Measurements from ENCODE around the gene STN1.

STN1 gene

DNA sequence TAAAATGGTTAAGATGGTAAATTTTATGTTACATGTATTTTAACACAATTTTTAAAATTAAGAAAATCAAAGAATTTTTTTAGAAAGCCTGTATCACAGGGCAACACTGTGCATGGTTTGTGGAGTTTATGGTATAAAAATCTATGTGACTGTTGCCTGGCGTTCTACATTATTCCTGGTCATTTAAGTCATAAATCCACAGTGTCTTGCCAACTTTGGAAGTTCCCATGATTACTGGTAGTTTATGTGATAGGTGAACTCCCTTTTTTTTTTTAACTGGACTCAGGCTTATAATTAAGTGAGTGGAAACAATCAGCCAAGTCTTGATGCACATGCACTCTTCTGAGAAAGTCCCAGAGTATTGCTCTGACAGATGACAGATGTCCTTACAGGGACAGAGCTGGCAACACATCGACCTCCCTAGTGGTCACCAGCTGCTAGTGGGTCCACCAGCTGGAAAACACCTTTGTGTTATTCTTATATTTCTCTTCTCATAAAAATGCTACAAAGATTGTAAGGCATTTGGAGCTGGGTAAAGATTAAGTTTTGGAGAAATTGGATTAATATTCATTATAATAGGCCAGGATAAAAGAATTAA, 8.8 kb upstream of the STN1 start:
- H2AFZ ChIP-seq (ENCODE audit: low read depth, low read length) = no peak overlapping the region
- H3K79me2 ChIP-seq (ENCODE audit: low read length) = no peaks in the 10 kb centered on the region
- H3K9ac ChIP-seq (ENCODE audit: low read length) = no peak overlapping the region
- H4K20me1 ChIP-seq (ENCODE audit: insufficient read depth, low read length) = no peaks in the 10 kb centered on the region
- no peaks in the 10 kb centered on the region for H3K27me3 ChIP-seq (ENCODE audit: low read depth, low read length)
- no peak overlapping the region for H3K4me2 ChIP-seq (ENCODE audit: low read length)
- no peak overlapping the region for H3K4me3 ChIP-seq (ENCODE audit: low read length)
- no peaks in the 10 kb centered on the region for H3K36me3 ChIP-seq (replicated peaks; ENCODE audit: low read depth, low read length)
- H3K27ac ChIP-seq (ENCODE audit: low read length) = no peak overlapping the region
- no peaks in the 10 kb centered on the region for H3K4me1 ChIP-seq (ENCODE audit: low read length)
- TF ChIP-seq, protein P1, sequence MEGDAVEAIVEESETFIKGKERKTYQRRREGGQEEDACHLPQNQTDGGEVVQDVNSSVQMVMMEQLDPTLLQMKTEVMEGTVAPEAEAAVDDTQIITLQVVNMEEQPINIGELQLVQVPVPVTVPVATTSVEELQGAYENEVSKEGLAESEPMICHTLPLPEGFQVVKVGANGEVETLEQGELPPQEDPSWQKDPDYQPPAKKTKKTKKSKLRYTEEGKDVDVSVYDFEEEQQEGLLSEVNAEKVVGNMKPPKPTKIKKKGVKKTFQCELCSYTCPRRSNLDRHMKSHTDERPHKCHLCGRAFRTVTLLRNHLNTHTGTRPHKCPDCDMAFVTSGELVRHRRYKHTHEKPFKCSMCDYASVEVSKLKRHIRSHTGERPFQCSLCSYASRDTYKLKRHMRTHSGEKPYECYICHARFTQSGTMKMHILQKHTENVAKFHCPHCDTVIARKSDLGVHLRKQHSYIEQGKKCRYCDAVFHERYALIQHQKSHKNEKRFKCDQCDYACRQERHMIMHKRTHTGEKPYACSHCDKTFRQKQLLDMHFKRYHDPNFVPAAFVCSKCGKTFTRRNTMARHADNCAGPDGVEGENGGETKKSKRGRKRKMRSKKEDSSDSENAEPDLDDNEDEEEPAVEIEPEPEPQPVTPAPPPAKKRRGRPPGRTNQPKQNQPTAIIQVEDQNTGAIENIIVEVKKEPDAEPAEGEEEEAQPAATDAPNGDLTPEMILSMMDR (IDR thresholded peaks at IDR 0.05; ENCODE audit: low read depth, low read length) = no peak
- TF ChIP-seq EZH2phosphoT487 (IDR thresholded peaks at IDR 0.05; ENCODE audit: low read depth) = no peak
- no peaks in the 10 kb centered on the region for H3K9me3 ChIP-seq (ENCODE audit: insufficient read depth, low read length)

DNA sequence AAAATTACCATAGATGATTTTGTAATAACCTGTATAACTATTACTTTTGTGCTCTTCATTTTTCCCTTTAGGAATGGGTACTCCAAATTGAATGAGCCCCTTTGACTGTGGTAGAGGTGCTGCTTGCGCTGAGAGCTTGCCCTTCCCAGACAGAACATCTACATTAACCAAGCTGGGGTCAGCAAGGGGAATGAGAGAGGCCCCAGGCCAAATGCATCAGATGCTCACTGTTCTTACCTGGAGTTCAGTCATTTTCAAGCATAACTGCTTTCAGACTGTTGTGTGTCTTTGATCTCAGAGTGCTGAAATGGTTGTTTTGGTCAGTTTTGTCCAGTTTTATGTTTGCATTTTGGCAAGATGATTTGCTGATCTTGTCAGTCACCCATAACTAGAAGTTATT, 7.6 kb upstream of the STN1 start:
- Histone ChIP-seq H3K27me3 (ENCODE audit: low read depth, low read length) (no peaks in the 10 kb centered on the region), H4K20me1 (ENCODE audit: insufficient read depth, low read length) (no peaks in the 10 kb centered on the region), H3K4me1 (ENCODE audit: low read length) (no peaks in the 10 kb centered on the region), H3K36me3 (replicated peaks; ENCODE audit: low read depth, low read length) (no peaks in the 10 kb centered on the region), H3K79me2 (ENCODE audit: low read length) (no peaks in the 10 kb centered on the region), H3K4me2 (ENCODE audit: low read length) (no peak overlapping the region), H3K27ac (ENCODE audit: low read length) (no peak overlapping the region), H3K9me3 (ENCODE audit: insufficient read depth, low read length) (no peaks in the 10 kb centered on the region), H3K4me3 (ENCODE audit: low read length) (no peak overlapping the region), H2AFZ (ENCODE audit: low read depth, low read length) (no peak overlapping the region), H3K9ac (ENCODE audit: low read length) (no peak overlapping the region)
- TF ChIP-seq, protein P1 (IDR thresholded peaks at IDR 0.05; ENCODE audit: low read depth, low read length) = no peak
- TF ChIP-seq EZH2phosphoT487 (IDR thresholded peaks at IDR 0.05; ENCODE audit: low read depth) = no peak

DNA sequence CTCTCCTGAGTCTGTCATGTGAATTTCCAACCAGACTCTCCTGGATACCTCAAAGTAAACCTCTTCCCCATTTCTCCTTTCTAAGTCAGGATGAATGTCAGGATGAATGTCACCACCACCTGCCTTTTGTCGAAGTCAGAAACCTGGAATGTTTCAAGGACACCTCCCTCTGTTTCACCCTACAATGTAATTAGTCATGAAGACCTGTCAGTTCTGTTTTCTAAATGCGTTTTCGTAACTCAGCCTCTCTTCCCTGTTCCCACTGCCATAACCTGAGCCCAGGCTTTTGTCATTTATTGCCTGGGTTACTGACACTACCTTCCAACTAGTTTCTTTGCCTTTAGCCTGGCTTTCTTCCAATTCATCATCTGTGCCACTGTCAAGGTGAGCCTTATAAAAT, 5.5 kb upstream of the STN1 start:
- no peak for TF ChIP-seq EZH2phosphoT487 (IDR thresholded peaks at IDR 0.05; ENCODE audit: low read depth)
- TF ChIP-seq, protein P1 (IDR thresholded peaks at IDR 0.05; ENCODE audit: low read depth, low read length) = no peak
- H3K36me3 ChIP-seq (replicated peaks; ENCODE audit: low read depth, low read length) = no peaks in the 10 kb centered on the region
- no peaks in the 10 kb centered on the region for H3K79me2 ChIP-seq (ENCODE audit: low read length)
- H3K9ac ChIP-seq (ENCODE audit: low read length) = no peak overlapping the region
- peaks cover 4% of the 10 kb centered on the region for H3K4me1 ChIP-seq (ENCODE audit: low read length)
- no peaks in the 10 kb centered on the region for H3K27me3 ChIP-seq (ENCODE audit: low read depth, low read length)
- H3K27ac ChIP-seq (ENCODE audit: low read length) = no peak overlapping the region
- no peaks in the 10 kb centered on the region for H4K20me1 ChIP-seq (ENCODE audit: insufficient read depth, low read length)
- no peaks in the 10 kb centered on the region for H3K9me3 ChIP-seq (ENCODE audit: insufficient read depth, low read length)
- H2AFZ ChIP-seq (ENCODE audit: low read depth, low read length) = no peak overlapping the region
- no peak overlapping the region for H3K4me2 ChIP-seq (ENCODE audit: low read length)
- no peak overlapping the region for H3K4me3 ChIP-seq (ENCODE audit: low read length)

DNA sequence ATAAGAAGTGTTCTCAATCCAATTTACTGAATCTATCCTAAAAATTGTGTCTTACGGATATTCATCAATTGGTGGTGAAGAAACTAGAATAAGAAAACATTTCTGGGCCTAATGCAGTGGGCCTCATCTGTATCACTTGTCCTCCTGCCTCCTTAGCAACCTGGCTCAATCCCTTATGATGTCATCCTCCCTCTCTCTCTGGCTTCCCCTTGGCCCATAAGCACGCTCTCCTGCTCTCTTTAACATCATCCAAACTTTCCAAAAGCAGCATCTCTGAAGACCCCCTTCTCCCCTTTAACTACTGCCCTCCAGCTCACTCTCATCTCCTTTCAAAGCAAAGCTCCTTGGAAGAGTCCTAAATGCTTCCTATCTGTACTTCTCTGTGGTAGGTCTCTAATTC, 4.7 kb upstream of the STN1 start:
- H3K36me3 ChIP-seq (replicated peaks; ENCODE audit: low read depth, low read length) = no peaks in the 10 kb centered on the region
- H3K27me3 ChIP-seq (ENCODE audit: low read depth, low read length) = no peaks in the 10 kb centered on the region
- no peak overlapping the region for H2AFZ ChIP-seq (ENCODE audit: low read depth, low read length)
- no peaks in the 10 kb centered on the region for H3K9me3 ChIP-seq (ENCODE audit: insufficient read depth, low read length)
- H3K9ac ChIP-seq (ENCODE audit: low read length) = no peak overlapping the region
- no peaks in the 10 kb centered on the region for H4K20me1 ChIP-seq (ENCODE audit: insufficient read depth, low read length)
- H3K4me3 ChIP-seq (ENCODE audit: low read length) = no peak overlapping the region
- no peaks in the 10 kb centered on the region for H3K79me2 ChIP-seq (ENCODE audit: low read length)
- H3K4me2 ChIP-seq (ENCODE audit: low read length) = no peak overlapping the region
- TF ChIP-seq, protein P1 (IDR thresholded peaks at IDR 0.05; ENCODE audit: low read depth, low read length) = no peak
- no peak for TF ChIP-seq EZH2phosphoT487 (IDR thresholded peaks at IDR 0.05; ENCODE audit: low read depth)
- no peak overlapping the region for H3K27ac ChIP-seq (ENCODE audit: low read length)
- peaks cover 5% of the 10 kb centered on the region for H3K4me1 ChIP-seq (ENCODE audit: low read length)

Measured in OCI-LY3 (cell line).